Breast epithelium (tissue), 4 donors: ENCODE results near the gene GPR82. TPM values are rescaled to one million over a fixed set of nuclear protein-coding genes. Genes with fewer than 3 reads are reported as not detected.

Experiments used
- DNase-seq, 2 donors: peaks; one replicate each; pipeline ENCODE4 v3.0.0-alpha.2; 2019; ENCODE audit warnings: low spot score in 2 of 2
- H3K27ac ChIP-seq, 2 donors: fragments of 200-600 bp; sonication (generic) in 1 of 2; one replicate each; pipeline ENCODE4 v1.5.1; 2016 to 2019; ENCODE audit warnings: mild to moderate bottlenecking in 1 of 2
- H3K27me3 ChIP-seq, 2 donors: fragments of 200-600 bp; sonication (generic) in 1 of 2; one replicate each; pipeline versions ENCODE4 v1.5.1 to v1.6.0; 2017 to 2019; ENCODE audit warnings: control low read depth in 1 of 2, mild to moderate bottlenecking in 1 of 2
- H3K36me3 ChIP-seq: fragments of 200-600 bp; one replicate; pipeline ENCODE4 v1.5.1; 2019
- H3K4me1 ChIP-seq, 2 donors: fragments of 200-600 bp; sonication (generic); one replicate each; pipeline ENCODE4 v1.5.1; 2016 to 2019; ENCODE audit warnings: control low read depth in 1 of 2
- H3K4me3 ChIP-seq, 3 donors: fragments of 200-600 bp; sonication (generic); 1 replicate in 2 of 3; 2 replicates in 1 of 3; pipeline ENCODE4 v1.5.1; 2016 to 2019; ENCODE audit warnings: mild to moderate bottlenecking in 3 of 3, moderate library complexity in 2 of 3
- H3K9me3 ChIP-seq, 2 donors: fragments of 200-600 bp; sonication (generic) in 1 of 2; one replicate each; pipeline ENCODE4 v1.5.1; 2016 to 2019; ENCODE audit warnings: control low read depth in 1 of 2
- POLR2A ChIP-seq: fragments of 450-650 bp; IDR thresholded peaks from one replicate; pipeline ENCODE4 v1.6.1; 2016; ENCODE audit warnings: antibody characterized with exemption, mild to moderate bottlenecking, moderate library complexity
- POLR2AphosphoS5 ChIP-seq, 3 donors: sonication (generic); formaldehyde crosslinking; IDR thresholded peaks; one replicate each; pipeline ENCODE4 v1.6.1; 2017; ENCODE audit warnings: antibody characterized with exemption in 3 of 3
- intact Hi-C: fragments of 100-400 bp; cut with DNase I; formaldehyde crosslinking; loops from one replicate; pipeline ENCODE4 v1.15.1; 2023; ENCODE audit warnings: low total_unique reads
- total RNA-seq, 3 donors: library from RNA; depleted of rRNA; stranded (reverse); fragments of >200 nt; gene quantifications; one replicate each; pipeline ENCODE4 v1.1.0, GENCODE V29; 2016
- TF ChIP-seq, protein P1 (sequence below), 3 donors: fragments of 450-650 bp; IDR thresholded peaks; one replicate each; pipeline ENCODE4 v1.5.1; 2016 to 2017; ENCODE audit warnings: antibody characterized with exemption in 3 of 3, mild to moderate bottlenecking in 3 of 3, moderate library complexity in 3 of 3

The GPR82 gene
- total RNA-seq, 3 donors from 2014 or later = 0.16 to 0.44 (median 0.33) TPM

DNA sequence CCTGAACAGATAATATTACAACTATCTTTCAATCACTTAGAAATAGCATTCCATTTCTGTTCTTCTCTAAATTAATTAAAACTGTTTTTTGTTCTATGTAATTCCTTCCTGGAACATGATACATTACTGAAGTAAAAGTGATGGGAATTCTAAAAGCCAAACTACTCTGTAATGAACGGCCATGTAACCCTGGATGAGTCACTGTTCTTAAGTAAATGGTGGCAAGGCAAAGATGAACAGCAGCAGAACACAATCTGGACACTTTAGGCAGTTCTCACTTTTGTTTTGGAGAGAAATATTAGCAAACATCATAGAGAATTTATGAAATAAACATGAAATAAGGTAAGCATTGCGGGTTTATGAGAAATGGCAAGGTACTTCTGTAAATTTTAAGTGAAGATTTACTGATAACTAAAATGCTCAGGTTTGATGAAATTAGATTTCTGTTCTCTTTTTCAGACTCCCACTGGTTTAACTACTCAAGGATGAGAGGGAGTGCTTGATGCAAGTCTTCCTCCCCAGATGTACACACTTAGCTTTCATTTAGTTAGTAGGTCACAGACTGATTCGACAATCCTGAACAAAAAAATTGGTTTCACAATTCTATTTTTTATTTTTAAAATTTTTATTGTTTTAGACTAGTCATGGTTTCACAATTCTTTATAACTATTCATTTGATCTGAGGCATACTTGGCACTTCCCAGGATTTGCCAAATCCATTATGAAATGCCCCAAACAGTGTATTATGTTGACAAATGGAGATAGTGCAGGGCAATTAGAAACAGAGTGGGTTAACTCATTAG lies 964 bp upstream of the GPR82 start:
- Histone ChIP-seq H3K27ac (no peak overlapping the region), H3K27me3 (peaks cover 0 to 20% of the 10 kb centered on the region in 2 donors)
- TF ChIP-seq POLR2A (no peak), POLR2AphosphoS5 (IDR thresholded peaks at IDR 0.05) (no peak)
- TF ChIP-seq, protein P1, sequence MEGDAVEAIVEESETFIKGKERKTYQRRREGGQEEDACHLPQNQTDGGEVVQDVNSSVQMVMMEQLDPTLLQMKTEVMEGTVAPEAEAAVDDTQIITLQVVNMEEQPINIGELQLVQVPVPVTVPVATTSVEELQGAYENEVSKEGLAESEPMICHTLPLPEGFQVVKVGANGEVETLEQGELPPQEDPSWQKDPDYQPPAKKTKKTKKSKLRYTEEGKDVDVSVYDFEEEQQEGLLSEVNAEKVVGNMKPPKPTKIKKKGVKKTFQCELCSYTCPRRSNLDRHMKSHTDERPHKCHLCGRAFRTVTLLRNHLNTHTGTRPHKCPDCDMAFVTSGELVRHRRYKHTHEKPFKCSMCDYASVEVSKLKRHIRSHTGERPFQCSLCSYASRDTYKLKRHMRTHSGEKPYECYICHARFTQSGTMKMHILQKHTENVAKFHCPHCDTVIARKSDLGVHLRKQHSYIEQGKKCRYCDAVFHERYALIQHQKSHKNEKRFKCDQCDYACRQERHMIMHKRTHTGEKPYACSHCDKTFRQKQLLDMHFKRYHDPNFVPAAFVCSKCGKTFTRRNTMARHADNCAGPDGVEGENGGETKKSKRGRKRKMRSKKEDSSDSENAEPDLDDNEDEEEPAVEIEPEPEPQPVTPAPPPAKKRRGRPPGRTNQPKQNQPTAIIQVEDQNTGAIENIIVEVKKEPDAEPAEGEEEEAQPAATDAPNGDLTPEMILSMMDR (IDR thresholded peaks at IDR 0.05) = no peak

DNA sequence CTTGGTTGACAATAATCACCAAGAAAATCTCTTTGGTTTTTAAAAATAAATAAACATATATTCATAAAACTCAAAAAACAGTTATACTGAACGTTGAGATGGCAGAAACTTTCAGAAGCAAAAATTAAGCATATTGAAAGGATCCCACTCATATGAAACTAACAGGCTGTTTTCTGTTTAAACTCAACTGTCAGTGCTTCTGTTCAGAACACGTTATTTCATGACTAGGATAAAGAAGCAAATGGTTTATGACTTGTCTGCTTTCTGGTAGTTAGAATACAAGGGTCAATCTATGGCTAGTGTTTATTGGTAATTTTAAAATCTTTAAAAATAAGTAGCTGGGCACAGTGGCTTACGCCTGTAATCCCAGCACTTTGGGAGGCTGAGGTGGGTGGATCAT lies 4.1 kb downstream of the GPR82 start:
- Histone ChIP-seq H3K27ac (no peak overlapping the region), H3K4me1 (no peaks in the 10 kb centered on the region), H3K27me3 (peaks cover 0 to 8% of the 10 kb centered on the region in 2 donors), H3K36me3 (no peaks in the 10 kb centered on the region), H3K4me3 (no peak overlapping the region), H3K9me3 (no peaks in the 10 kb centered on the region)
- no peak for TF ChIP-seq POLR2AphosphoS5 (IDR thresholded peaks at IDR 0.05)
- TF ChIP-seq POLR2A = no peak
- TF ChIP-seq, protein P1 (IDR thresholded peaks at IDR 0.05) = no peak
- intact Hi-C loops = no loop called here
- no peak for DNase-seq

More for the DNA sequence above, 964 bp upstream of the GPR82 start:
- Histone ChIP-seq H3K36me3 (no peaks in the 10 kb centered on the region), H3K4me1 (no peaks in the 10 kb centered on the region), H3K4me3 (no peak overlapping the region), H3K9me3 (peaks cover 0 to 14% of the 10 kb centered on the region in 2 donors)
- intact Hi-C loops = no loop called here
- DNase-seq = no peak

DNA sequence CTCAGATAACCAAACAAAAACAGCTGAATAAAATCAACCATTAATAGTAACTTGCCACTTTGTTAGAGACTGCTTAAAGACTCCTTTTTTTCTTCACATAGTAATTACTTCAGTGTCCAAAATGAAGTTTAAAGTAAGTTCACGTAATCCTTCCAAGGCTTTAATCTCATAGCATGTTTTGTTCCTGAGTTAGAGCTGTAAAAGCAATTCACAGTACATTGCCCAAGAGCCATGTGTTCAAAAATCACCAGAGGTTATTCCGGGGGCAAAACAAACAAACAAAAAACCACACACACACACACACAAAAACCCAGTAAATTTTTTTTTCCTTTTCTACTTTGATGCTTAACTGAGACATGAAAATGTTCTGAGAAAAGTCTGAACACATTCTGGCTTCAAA lies 6.1 kb downstream of the GPR82 start:
- no peak overlapping the region for H3K27ac ChIP-seq
- H3K4me3 ChIP-seq = no peak overlapping the region
- H3K27me3 ChIP-seq = no peaks in the 10 kb centered on the region
- TF ChIP-seq, protein P1 (IDR thresholded peaks at IDR 0.05) = no peak
- TF ChIP-seq POLR2A = no peak
- H3K36me3 ChIP-seq = no peaks in the 10 kb centered on the region
- H3K4me1 ChIP-seq = no peaks in the 10 kb centered on the region
- DNase-seq = no peak
- no peaks in the 10 kb centered on the region for H3K9me3 ChIP-seq
- intact Hi-C loops = no loop called here

DNA sequence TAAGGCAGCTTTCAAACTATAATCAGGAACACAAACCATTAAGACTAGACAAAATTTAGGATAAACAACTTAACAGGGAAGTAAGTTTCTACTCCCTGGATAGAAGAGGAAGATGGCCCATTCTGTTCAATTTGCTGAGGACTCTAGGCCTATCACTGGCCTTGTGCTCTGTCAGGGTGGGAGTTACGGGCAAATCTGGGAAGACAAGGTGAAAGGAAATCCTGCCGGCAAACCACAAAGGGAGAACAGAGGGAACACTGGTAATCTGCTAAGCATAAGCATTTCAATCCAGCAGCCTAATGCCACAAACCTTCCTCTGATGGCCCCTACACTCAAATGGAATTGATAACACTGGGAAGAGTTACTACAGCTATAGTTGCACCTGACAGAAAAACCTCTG lies 8.3 kb downstream of the GPR82 start:
- Histone ChIP-seq H3K27me3 (peaks cover 0 to 4% of the 10 kb centered on the region in 2 donors), H3K4me3 (no peak overlapping the region), H3K27ac (no peak overlapping the region), H3K4me1 (no peaks in the 10 kb centered on the region), H3K36me3 (no peaks in the 10 kb centered on the region), H3K9me3 (no peaks in the 10 kb centered on the region)
- DNase-seq = no peak
- intact Hi-C loops = no loop called here
- TF ChIP-seq POLR2A = no peak

DNA sequence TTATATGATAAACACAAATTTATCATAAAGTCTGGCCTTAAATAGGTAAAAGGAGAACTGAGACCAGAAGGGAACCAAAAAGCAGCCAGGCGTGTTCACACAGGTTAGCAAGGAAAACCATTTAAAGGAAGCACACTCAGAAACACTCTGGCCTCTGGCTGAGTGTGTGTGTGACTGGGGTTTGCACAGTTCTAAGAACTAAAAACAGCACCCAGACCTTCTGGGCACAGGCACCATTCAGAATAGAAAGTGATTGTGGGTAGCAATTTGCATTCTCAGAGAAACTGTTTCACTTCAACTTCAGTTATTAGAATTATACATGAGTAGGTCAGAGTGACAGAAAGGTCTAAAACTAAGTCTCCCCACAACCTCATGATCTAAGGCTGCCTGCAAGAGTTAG lies 10.0 kb downstream of the GPR82 start:
- TF ChIP-seq, protein P1 (IDR thresholded peaks at IDR 0.05) = no peak
- no peak for TF ChIP-seq POLR2AphosphoS5 (IDR thresholded peaks at IDR 0.05)
- no peak for TF ChIP-seq POLR2A
- intact Hi-C loops = no loop called here
- Histone ChIP-seq H3K4me1 (no peaks in the 10 kb centered on the region), H3K27ac (no peak overlapping the region), H3K36me3 (no peaks in the 10 kb centered on the region), H3K4me3 (no peak overlapping the region), H3K27me3 (peaks cover 0 to 6% of the 10 kb centered on the region in 2 donors), H3K9me3 (no peaks in the 10 kb centered on the region)
- DNase-seq = no peak
